Measurements from ENCODE around the gene STK17A. TPM values are rescaled to one million over a fixed set of nuclear protein-coding genes. Genes with fewer than 3 reads are reported as not detected.

The STK17A gene
- total RNA-seq, 1 donor, result 91.1 TPM

GRCh38 chr7:43586251-43586900 lies 3.5 kb downstream of the STK17A start:
- H3K4me3 ChIP-seq (ENCODE audit: low read depth, low read length), result no peak overlapping the region

GRCh38 chr7:43588477-43589132 lies 5.7 kb downstream of the STK17A start:
- no peak overlapping the region for H3K4me3 ChIP-seq (ENCODE audit: low read depth, low read length)
- TF ChIP-seq CTCF (IDR thresholded peaks at IDR 0.05; ENCODE audit: insufficient read depth, low read depth, low read length), result no peak
- no peak for DNase-seq (ENCODE audit: low read depth)

More at GRCh38 chr7:43586251-43586900, 3.5 kb downstream of the STK17A start:
- DNase-seq (ENCODE audit: low read depth), result no peak
- TF ChIP-seq CTCF (IDR thresholded peaks at IDR 0.05; ENCODE audit: insufficient read depth, low read depth, low read length), result no peak

- no peak for TF ChIP-seq CTCF (IDR thresholded peaks at IDR 0.05; ENCODE audit: insufficient read depth, low read depth, low read length)
- DNase-seq (ENCODE audit: low read depth), result no peak
- H3K4me3 ChIP-seq (ENCODE audit: low read depth, low read length), result no peak overlapping the region
Observed at GRCh38 chr7:43589133-43589478, 6.2 kb downstream of the STK17A start.

GRCh38 chr7:43589728-43590127 lies 6.8 kb downstream of the STK17A start:
- H3K4me3 ChIP-seq (ENCODE audit: low read depth, low read length), result no peak overlapping the region
- DNase-seq (ENCODE audit: low read depth), result no peak
- no peak for TF ChIP-seq CTCF (IDR thresholded peaks at IDR 0.05; ENCODE audit: insufficient read depth, low read depth, low read length)

- no peak for TF ChIP-seq CTCF (IDR thresholded peaks at IDR 0.05; ENCODE audit: insufficient read depth, low read depth, low read length)
Observed at GRCh38 chr7:43590862-43591557, 8.1 kb downstream of the STK17A start.

GRCh38 chr7:43591558-43592180 lies 8.8 kb downstream of the STK17A start:
- H3K4me3 ChIP-seq (ENCODE audit: low read depth, low read length), result no peak overlapping the region
- no peak for TF ChIP-seq CTCF (IDR thresholded peaks at IDR 0.05; ENCODE audit: insufficient read depth, low read depth, low read length)
- DNase-seq (ENCODE audit: low read depth), result no peak

More at GRCh38 chr7:43590862-43591557, 8.1 kb downstream of the STK17A start:
- DNase-seq (ENCODE audit: low read depth), result no peak
- H3K4me3 ChIP-seq (ENCODE audit: low read depth, low read length), result no peak overlapping the region

Measured in fibroblast of villous mesenchyme (primary cell).